ENCODE results near the gene LRRC2. TPM values are rescaled to one million over a fixed set of nuclear protein-coding genes. Genes with fewer than 3 reads are reported as not detected.

Gene LRRC2
- total RNA-seq, 2 donors from 2014 or later = 7.0 to 29.7 TPM

DNA sequence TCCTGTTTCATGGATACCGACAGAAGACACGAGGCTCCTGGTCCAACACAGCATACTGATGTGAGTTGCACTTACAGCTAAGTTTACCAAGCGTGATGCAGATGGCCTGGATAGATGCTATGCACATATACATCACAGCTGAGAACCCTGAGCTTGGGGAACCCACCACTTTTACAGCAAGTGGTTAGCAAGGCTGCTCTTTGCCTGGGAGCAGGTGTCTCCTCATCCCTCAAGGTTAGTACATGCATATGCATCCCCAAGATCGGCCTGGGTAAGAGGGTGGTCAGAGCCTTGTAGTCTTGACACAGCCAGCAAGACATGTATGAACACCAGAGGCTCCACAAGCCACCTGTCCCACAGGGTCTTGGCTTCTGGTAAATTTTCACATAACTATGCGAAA, 28.3 kb downstream of the LRRC2 start:
- Histone ChIP-seq H3K27ac (no peak overlapping the region), H3K4me3 (no peak overlapping the region), H3K9me3 (no peaks in the 10 kb centered on the region), H3K36me3 (no peaks in the 10 kb centered on the region), H3K27me3 (no peaks in the 10 kb centered on the region), H3K4me1 (peaks cover 0 to 7% of the 10 kb centered on the region in 2 donors)
- TF ChIP-seq, protein P1, sequence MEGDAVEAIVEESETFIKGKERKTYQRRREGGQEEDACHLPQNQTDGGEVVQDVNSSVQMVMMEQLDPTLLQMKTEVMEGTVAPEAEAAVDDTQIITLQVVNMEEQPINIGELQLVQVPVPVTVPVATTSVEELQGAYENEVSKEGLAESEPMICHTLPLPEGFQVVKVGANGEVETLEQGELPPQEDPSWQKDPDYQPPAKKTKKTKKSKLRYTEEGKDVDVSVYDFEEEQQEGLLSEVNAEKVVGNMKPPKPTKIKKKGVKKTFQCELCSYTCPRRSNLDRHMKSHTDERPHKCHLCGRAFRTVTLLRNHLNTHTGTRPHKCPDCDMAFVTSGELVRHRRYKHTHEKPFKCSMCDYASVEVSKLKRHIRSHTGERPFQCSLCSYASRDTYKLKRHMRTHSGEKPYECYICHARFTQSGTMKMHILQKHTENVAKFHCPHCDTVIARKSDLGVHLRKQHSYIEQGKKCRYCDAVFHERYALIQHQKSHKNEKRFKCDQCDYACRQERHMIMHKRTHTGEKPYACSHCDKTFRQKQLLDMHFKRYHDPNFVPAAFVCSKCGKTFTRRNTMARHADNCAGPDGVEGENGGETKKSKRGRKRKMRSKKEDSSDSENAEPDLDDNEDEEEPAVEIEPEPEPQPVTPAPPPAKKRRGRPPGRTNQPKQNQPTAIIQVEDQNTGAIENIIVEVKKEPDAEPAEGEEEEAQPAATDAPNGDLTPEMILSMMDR (IDR thresholded peaks at IDR 0.05) = no peak
- no peak for DNase-seq (ENCODE audit: low spot score)

DNA sequence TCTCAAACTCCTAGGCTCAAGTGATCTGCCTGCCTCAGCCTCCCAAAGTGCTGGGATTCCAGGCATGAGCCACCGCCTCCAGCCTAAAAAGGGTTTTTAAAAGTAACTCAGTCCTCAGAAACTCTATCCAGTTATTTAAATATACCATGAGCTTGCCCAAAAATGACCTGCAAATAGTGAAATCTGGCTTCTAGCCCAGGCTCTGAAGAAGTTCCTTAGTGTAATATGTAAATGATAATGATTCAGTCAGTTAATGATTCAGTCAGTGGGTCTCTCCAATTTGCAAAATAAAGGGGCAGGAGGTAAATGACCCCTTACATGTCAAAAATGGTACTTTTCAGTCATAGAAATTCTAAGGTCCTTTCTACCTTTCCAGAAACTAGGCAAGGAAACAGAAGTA, 28.8 kb downstream of the LRRC2 start:
- TF ChIP-seq, protein P1 (IDR thresholded peaks at IDR 0.05) = no peak
- H3K27ac ChIP-seq = no peak overlapping the region
- peaks cover 0 to 7% of the 10 kb centered on the region in 2 donors for H3K4me1 ChIP-seq
- no peaks in the 10 kb centered on the region for H3K36me3 ChIP-seq
- DNase-seq (ENCODE audit: low spot score) = no peak
- H3K4me3 ChIP-seq = no peak overlapping the region
- no peaks in the 10 kb centered on the region for H3K9me3 ChIP-seq
- H3K27me3 ChIP-seq = no peaks in the 10 kb centered on the region

DNA sequence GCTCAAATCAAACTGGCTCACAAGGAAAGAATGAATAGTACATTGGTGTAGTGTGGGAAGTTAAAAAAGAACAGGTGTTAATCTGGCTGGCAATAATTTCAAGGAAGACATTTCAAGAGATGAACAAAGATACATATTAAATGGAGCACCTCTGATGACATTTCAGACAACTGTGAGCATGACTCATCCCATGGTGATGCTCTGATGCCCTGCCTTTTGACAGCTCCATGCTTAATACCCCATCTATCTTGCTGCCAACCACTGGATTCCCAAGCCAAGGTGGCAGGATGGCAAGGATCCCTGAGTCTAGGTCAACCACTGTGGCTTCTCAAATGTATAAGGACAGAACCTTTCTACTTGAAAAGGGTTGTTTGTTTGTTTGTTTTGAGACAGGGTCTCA, 29.3 kb downstream of the LRRC2 start:
- Histone ChIP-seq H3K9me3 (no peaks in the 10 kb centered on the region), H3K4me3 (no peak overlapping the region), H3K27me3 (no peaks in the 10 kb centered on the region), H3K27ac (no peak overlapping the region), H3K4me1 (peaks cover 0 to 7% of the 10 kb centered on the region in 2 donors), H3K36me3 (no peaks in the 10 kb centered on the region)
- TF ChIP-seq, protein P1 (IDR thresholded peaks at IDR 0.05) = no peak
- no peak for DNase-seq (ENCODE audit: low spot score)

DNA sequence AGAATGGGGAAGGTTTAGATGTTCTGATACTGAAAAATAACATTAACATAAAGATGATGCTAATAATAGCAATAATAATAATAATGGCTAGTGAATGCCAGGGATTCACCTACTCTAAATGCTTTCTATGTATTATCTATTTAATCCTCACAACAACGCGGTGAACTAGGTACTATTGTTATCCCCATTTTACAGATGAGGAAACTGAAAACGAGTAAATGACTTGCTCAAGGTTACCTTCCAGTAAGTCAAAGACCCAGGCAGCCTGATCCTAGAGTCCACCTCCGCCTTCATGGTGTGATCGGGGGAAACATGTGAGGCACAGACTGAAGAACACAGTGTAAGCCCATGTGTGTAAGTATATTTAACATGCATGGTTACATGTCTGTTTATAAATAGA, 30.4 kb downstream of the LRRC2 start:
- H3K4me1 ChIP-seq = peaks cover 0 to 7% of the 10 kb centered on the region in 2 donors
- TF ChIP-seq, protein P1 (IDR thresholded peaks at IDR 0.05) = no peak
- no peak overlapping the region for H3K27ac ChIP-seq
- no peaks in the 10 kb centered on the region for H3K9me3 ChIP-seq
- H3K4me3 ChIP-seq = no peak overlapping the region
- H3K36me3 ChIP-seq = no peaks in the 10 kb centered on the region
- no peak for DNase-seq (ENCODE audit: low spot score)
- H3K27me3 ChIP-seq = no peaks in the 10 kb centered on the region

DNA sequence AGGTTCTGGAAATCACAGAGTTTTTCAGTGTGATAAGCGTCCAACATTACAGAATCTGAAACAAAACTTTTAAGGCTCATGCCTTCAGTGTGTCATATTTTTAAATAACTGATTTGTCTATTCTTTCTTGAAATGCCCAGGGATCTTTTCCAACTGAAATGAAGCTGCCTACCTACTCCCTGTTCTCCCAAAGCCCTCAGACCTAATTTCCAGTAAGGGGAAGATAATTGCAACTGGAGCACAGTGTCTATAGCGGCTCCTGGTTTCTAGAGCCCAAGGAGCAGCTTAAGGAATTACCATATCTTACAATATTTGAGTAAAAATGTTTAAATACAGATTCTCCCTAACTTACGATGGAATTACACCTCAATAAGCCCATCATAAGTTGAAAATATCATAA, 33.0 kb downstream of the LRRC2 start:
- H3K9me3 ChIP-seq = no peaks in the 10 kb centered on the region
- TF ChIP-seq, protein P1 (IDR thresholded peaks at IDR 0.05) = no peak
- no peak for DNase-seq (ENCODE audit: low spot score)
- no peak overlapping the region for H3K4me3 ChIP-seq
- no peaks in the 10 kb centered on the region for H3K27me3 ChIP-seq
- H3K4me1 ChIP-seq = no peaks in the 10 kb centered on the region
- no peaks in the 10 kb centered on the region for H3K36me3 ChIP-seq
- H3K27ac ChIP-seq = no peak overlapping the region

DNA sequence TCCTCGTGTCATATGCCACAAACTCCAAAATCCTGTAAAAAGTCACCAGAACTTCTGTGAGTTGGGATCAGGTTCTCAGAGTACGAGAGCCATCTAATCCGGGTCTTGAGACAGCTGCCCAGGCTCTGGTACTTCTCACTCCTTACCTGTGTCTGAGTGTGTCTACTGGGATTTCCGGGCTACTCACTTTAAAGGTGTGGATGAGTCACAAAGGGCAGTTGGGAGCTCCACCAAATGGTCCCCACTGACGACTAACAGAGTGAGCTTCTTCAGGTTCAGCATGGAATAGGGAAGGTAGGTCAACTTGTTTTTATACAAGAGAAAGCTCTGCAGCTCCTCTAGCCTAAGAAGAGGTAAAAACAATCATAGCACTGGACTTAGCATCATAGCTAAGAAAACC, 38.9 kb downstream of the LRRC2 start:
- H3K4me3 ChIP-seq = no peak overlapping the region
- TF ChIP-seq, protein P1 (IDR thresholded peaks at IDR 0.05) = no peak
- H3K27me3 ChIP-seq = no peaks in the 10 kb centered on the region
- H3K36me3 ChIP-seq = peaks cover 5% of the 10 kb centered on the region
- H3K27ac ChIP-seq = no peak overlapping the region
- DNase-seq (ENCODE audit: low spot score) = no peak
- no peaks in the 10 kb centered on the region for H3K4me1 ChIP-seq
- no peaks in the 10 kb centered on the region for H3K9me3 ChIP-seq
